Measurements from ENCODE around the gene CFAP45. TPM values are rescaled to one million over a fixed set of nuclear protein-coding genes. Genes with fewer than 3 reads are reported as not detected.
A peak's percentile ranks its signal among the peaks of the same experiment; 100 is the strongest.

Gene CFAP45
- total RNA-seq, 4 donors from 2014 or later = 0.46 to 3.0 (median 0.66) TPM

- DNase-seq (ENCODE audit: low spot score in 2 of 2) = peak in 1 of 2 donors; percentile 52
- TF ChIP-seq POLR2A (IDR thresholded peaks at IDR 0.05) (no peak), CTCF (IDR thresholded peaks at IDR 0.05) (no peak)
- 49 to 63% methylated on average over 8 of the region's 8 CpGs for WGBS, 2 donors
- no peak overlapping the region for H3K4me3 ChIP-seq (ENCODE audit: low read depth, poor library complexity, severe bottlenecking)
- intact Hi-C loops (cut with DNase I; ENCODE audit: low total_unique reads) = no loop called here
Observed at GRCh38 chr1:159861218-159861617, 38.7 kb downstream of the CFAP45 start.

GRCh38 chr1:159860456-159860855, 39.5 kb downstream of the CFAP45 start:
- peak; percentile 43 to 84 for DNase-seq (ENCODE audit: low spot score in 2 of 2)
- TF ChIP-seq POLR2A (IDR thresholded peaks at IDR 0.05) (no peak), CTCF (IDR thresholded peaks at IDR 0.05) (no peak)
- WGBS, 2 donors = 0 to 29% methylated on average over 2 of the region's 3 CpGs
- H3K4me3 ChIP-seq (ENCODE audit: low read depth, poor library complexity, severe bottlenecking) = no peak overlapping the region
- intact Hi-C loops (cut with DNase I; ENCODE audit: low total_unique reads) = no loop called here

GRCh38 chr1:159859767-159860322, 40.1 kb downstream of the CFAP45 start:
- no peak overlapping the region for H3K4me3 ChIP-seq (ENCODE audit: low read depth, poor library complexity, severe bottlenecking)
- TF ChIP-seq CTCF (IDR thresholded peaks at IDR 0.05) (no peak), POLR2A (IDR thresholded peaks at IDR 0.05) (no peak)
- no peak for DNase-seq (ENCODE audit: low spot score in 2 of 2)
- 50 to 51% methylated on average over 7 of the region's 7 CpGs for WGBS, 2 donors
- intact Hi-C loops (cut with DNase I; ENCODE audit: low total_unique reads) = no loop called here

GRCh38 chr1:159857889-159858288, 42.1 kb downstream of the CFAP45 start:
- intact Hi-C loops (cut with DNase I; ENCODE audit: low total_unique reads) = no loop called here
- no peak for TF ChIP-seq CTCF (IDR thresholded peaks at IDR 0.05)
- no peak for TF ChIP-seq POLR2A (IDR thresholded peaks at IDR 0.05)
- WGBS, 2 donors = 78 to 97% methylated on average over 6 of the region's 6 CpGs
- no peak for DNase-seq (ENCODE audit: low spot score in 2 of 2)
- H3K4me3 ChIP-seq (ENCODE audit: low read depth, poor library complexity, severe bottlenecking) = no peak overlapping the region

GRCh38 chr1:159856576-159856975, 43.4 kb downstream of the CFAP45 start:
- intact Hi-C loops (cut with DNase I; ENCODE audit: low total_unique reads) = no loop called here
- WGBS, 2 donors = 83 to 88% methylated on average over 1 of the region's 1 CpG
- H3K4me3 ChIP-seq (ENCODE audit: low read depth, poor library complexity, severe bottlenecking) = no peak overlapping the region
- no peak for TF ChIP-seq CTCF (IDR thresholded peaks at IDR 0.05)
- no peak for TF ChIP-seq POLR2A (IDR thresholded peaks at IDR 0.05)
- DNase-seq (ENCODE audit: low spot score in 2 of 2) = no peak

- no peak for DNase-seq (ENCODE audit: low spot score in 2 of 2)
- intact Hi-C loops (cut with DNase I; ENCODE audit: low total_unique reads) = no loop called here
- WGBS, 2 donors = 64 to 77% methylated on average over 33 to 34 of the region's 34 CpGs
Observed at GRCh38 chr1:159855709-159856108, 44.3 kb downstream of the CFAP45 start.

More at GRCh38 chr1:159855709-159856108, 44.3 kb downstream of the CFAP45 start:
- no peak overlapping the region for H3K4me3 ChIP-seq (ENCODE audit: low read depth, poor library complexity, severe bottlenecking)
- TF ChIP-seq CTCF (IDR thresholded peaks at IDR 0.05) (no peak), POLR2A (IDR thresholded peaks at IDR 0.05) (no peak)

Measured in lower leg skin (tissue), 4 donors.